GM21360 (cell line): ENCODE data around the gene GLE1.
"Not testable (repeated sequence)": the region's sequence is repeated elsewhere in the genome, so short reads cannot be mapped to it uniquely, and the experiment has no call there.

Source experiments
- ATAC-seq: cut with Tn5 transposase; IDR thresholded peaks from one replicate; pipeline ENCODE4 v1.9.1; 2021; ENCODE audit warnings: mild to moderate bottlenecking, moderate library complexity; ENCODE audit not compliant: unreplicated experiment

The GLE1 gene

DNA sequence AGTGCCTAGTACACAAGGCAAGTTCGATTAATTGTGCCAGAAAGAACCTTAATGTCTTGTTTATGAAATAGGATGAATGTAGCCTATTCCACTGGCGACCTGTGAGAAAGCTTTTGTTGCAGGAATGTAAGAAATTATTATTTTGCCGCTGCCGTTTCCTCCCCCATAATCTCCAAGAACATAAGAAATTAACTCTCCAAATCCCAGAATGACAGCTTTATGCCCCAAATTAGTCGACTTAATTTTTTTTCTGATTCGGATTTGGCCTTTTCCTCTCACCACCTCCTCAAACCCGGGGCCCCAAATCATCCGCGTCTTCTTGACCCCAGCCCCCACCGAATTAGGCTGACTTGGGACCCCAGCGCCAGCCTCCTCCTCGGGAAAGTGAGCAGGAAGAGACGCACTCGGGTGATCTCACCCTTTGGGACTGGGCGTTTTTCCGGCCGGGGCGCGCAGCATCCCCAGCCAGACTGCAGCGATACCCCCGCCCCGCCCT, 47.2 kb downstream of the GLE1 start:
- no peak for ATAC-seq

DNA sequence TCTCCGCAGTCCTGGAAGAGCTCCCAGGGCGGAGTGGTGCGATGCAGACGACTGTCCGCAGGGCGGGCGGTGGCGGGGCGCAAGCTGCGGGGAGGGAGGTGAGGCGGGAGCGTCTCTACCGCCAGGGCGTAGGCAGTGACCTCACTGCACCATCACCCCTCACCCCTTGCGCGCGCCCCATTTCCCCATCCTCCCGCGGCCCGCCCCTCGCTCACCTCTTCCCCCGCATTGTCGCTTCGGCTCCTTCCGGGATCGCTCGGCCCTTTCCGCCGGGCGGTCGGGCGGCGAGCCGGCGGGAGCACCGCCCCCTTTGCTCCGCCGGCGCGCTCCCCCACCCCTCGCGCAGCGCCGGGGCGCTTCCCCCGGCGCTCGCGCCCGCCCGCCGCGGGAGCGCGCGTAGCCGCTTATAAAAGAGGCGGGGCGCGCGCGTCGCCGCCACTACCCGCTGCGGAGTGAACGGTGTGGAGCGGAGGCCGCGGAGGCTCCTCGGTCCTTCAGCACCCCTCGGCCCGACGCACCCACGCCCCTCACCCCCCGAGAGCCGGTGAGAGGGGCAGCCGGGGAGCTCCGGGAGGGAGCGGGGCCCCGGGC, 47.7 kb downstream of the GLE1 start, which contains the start of gene SPTAN1:
TSS of gene SPTAN1 (plus strand) at position 435 of the 591 bp plus-strand sequence. CDS start 14,154 bp downstream, outside the sequence.
- peak; percentile 75 for ATAC-seq

DNA sequence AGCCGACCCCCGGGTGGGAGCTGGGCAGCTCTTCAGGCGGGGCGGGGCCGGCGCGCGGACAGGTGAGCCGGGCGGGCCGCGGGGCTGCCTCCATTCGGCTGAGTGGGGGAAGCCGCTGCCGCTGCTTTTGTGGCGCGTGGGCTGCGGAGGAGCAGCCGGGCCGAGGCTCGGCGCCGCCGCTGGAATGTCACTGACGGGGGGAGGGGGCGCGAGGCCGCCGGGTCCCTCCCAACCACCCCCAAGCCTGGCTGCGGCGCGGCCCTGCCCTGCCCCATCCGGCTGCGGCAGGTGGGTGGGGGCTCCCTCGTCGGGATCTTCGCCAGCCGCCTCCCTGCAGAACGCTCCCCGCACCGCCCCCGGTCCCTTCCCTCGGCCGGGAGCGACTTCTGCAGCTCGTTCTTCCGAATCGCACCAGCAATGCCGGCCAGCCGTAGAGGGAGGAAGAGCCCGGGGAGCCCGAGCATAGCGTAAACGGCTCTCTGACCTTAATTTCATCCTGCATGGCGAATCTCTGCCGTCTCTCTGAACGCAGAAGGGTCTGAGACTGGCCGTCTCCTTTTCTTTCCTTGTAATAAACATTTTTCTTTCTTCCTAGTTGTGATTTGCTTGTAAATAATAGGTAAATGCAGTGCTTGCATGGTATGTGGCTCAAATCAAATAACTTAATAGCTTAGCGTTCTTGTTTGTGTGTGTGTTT, 48.4 kb downstream of the GLE1 start:
- ATAC-seq, result peak; percentile 29

DNA sequence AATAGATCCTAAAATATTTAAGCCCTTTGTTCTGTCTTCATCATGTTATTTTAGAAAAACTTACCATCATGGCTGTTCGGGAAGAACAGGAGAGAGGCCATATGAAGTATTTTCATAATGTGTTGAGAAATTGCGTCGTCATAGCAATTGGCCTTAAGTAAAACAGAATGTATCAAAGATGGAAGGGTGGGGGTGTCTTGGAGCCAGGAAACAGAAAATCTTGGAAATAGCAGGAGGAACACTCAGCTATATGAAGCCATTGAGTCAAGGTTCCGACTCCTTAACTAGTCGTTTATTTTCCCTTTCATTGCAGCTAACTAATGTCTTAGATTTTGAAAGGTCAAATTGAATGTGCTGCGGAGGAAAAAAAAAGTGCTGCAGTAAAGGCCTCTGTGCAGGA, 49.2 kb downstream of the GLE1 start:
- no peak for ATAC-seq

DNA sequence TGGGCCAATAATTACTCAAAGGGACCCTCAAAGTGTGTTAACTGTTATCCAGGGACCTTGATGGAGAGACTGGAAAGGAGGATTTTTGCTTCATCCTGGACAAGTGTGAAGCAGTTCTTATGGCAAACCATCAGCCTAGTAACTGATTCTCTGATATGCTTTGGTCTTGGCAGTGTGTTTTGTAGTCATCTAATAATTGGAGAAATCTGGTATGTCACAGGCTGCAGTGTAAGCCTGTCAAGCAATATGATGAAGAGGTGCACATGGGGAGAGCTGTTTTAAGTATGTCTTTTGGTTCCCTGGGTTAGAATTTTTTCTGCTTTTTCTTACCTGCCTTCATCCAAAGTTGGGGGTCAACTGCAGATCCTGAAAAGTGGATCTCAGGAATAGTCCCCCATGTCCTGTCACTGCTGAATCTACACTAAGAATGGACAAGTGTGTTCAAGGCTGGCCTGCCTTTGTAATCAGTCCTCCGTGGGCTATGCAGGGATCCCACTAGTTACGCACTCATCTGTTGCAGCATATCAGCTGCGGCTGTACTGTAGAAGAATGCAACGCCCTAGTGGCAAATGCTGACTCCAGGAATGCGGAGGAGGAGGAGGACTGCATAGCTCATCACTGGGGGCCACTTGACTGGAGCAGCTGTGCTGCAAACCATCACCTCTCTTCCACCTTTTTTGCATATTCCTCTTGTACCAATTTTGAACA, 49.8 kb downstream of the GLE1 start:
- ATAC-seq, result no peak

DNA sequence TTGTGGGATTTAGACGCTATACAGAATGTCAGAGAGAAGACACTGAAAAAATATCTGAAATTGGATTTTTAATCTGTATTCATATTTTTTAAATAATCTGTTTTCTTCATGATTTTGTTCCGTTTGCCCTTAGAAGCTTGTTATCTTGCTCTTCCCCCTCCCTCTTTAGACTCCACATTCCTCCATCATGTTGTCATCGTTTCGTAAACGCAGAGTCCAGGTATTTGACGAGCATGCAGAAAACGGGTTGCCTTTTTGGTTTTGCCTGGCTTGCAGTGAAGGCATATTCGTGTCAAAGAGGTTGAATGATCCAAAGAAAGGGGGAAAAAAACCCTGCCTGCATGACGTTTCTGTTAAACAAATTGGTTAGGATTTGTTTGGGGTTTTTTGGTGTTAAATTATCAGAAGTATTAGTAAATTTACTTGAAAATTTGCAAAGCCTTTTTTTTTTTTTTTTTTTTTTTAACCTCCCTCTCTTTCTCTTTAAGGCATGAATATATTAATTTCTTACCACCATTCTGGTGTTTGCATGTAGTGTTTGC, 50.7 kb downstream of the GLE1 start:
- ATAC-seq, result no peak

DNA sequence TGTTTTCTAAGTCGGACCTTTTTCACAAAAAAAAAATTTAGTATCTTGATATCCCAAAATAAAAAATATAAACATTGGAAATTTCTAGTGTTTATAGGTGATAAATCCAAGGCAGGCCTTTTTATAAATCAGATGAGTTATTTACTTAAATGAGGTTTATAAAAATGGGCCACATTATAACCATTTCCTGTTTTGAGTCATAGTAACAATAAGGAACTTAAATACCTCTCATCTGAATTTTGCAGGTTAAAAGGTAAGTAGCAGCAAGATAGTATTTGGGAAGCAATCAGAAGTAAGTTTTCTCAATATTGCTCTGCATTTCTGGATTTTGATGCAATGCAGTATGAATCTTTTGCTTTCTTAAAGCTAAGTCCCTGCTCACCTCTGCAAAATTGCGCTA, 51.8 kb downstream of the GLE1 start:
- no peak for ATAC-seq

DNA sequence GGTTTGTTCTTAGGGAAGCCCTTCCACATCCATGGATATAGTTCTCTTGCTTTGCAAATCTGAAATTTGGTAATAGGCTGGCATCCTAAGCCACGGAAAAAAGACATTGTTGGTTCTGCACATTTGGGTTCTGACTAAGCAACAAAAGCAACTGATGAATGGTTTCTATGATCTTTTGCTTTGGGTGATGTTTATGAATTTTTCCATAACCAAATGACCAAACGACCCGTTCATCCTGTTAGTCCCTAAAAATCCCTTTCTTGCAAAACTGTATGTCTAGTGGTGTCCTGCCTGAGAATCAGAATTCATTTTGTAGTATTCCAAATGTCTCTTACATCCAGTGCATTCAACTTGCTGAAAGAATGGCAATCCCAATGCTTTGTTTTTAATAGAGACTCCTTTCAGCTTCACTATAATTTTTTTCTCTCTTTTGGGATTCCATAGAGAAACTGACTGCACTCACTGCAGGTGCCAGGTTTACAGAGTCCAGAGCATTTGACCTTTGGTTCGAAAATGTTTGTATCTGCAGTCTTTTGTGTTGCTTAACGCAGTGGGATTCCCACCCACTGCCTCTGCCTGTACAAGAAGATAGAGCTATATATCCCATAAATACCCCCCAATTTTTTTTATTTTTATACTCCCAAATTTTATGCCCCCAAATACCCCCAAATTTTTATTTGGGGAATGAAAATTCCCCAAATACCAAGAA, 52.6 kb downstream of the GLE1 start:
- no peak for ATAC-seq

DNA sequence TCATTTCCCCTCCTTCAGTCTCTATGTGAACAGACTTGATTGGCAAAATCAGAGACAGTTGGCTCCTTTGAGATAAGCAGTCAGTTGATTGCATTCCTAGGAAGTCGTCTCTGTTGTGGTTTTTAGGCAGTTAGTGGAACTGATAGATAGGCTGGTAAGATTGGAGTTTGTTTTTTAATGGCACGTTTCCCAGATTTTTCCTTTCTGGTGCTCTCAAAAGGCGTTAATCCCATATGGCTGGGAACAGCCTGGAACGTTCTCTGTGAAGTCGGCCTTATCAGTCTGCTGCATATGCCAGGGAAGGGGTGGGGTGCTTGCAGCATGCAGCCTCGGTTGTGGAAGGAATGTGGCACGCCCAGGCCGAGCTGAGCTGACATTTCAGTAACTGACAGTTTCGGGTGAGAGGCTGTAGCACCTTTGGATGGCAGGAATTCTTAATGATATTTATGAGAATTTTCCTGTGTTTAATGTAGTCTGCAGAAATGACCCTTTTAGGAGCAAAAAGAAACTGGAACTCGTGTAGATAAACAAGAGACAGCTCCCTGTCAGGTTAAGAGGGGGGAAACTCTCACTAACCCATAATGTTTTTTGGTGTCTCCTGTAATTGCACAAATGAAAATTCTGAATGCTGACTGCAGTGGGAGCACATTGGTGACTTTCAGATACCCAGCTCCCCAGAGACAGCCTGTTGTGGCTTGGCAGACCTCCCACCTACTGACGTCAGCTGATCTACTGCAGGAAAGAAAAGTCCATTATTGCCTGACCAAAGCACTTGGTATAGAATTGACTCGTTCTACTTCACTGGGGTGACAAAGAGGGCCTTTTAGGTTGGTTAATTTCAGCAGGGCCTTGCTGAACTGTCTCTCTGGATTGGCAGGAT, 54.2 kb downstream of the GLE1 start:
- peak; percentile 77 for ATAC-seq

DNA sequence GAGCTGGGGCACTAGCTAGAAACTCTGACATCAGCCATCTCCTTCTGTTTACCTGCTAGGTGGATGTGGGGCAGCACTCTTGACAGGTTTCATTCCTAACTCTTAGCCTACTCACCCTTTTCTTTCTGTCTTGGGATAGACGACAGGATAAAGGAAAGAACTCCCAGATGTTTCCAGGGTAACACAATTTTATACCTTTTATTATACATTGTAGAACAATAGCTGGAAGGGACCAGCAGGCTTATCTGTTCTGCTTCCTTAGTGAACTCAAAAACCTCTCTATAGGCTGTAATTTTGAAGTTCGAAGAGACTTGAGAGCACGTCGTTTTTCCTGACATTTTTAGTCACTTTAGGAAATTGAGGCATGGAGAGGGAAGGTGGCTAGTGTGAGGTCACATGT, 61.1 kb downstream of the GLE1 start:
- ATAC-seq, result no peak

DNA sequence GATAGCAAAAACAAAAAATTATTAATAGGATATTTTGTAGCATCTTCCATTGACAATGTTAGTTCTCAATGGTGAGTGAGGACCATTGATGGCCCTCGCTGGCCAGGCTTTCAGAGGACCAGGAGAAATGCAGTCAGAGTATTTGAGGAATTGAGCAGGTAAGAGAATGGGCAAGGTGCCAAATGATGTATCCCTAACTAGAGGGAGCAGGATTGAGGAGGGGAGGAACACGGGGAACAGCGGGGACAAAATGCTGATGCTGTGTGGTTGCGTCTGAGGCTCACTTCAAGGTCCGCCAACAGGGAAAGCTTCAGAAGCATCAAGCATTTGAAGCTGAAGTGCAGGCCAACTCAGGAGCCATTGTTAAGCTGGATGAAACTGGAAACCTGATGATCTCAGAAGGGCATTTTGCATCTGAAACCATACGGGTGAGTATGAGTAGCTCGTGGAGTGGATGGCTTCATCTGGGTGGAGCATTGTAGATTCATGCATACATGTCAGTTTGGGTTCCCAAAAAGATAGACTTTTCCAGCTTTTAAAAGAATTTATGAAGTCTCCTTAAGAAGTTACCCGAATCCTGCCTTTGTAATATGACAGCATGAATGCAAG, 64.1 kb downstream of the GLE1 start:
- no peak for ATAC-seq

DNA sequence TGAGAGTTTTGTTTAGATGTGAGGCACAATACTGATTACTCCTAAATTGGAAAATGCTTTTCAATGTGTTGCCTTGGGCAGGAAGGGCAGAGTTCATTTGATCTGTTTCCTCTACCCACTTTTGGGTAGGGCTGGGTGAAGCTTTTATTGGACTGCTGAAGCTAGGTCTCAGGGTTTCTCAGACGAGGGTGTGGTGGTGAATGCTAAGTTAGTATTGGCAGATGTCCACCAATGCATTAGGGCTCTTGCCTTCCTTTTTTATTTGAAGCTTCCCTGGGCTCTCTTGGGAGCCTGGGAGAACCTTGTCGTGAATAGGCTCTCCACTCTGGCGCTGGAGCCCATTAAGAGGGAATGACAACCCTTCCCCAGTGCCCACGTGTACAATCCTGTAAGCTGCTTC, 71.0 kb downstream of the GLE1 start:
- ATAC-seq, result no peak

DNA sequence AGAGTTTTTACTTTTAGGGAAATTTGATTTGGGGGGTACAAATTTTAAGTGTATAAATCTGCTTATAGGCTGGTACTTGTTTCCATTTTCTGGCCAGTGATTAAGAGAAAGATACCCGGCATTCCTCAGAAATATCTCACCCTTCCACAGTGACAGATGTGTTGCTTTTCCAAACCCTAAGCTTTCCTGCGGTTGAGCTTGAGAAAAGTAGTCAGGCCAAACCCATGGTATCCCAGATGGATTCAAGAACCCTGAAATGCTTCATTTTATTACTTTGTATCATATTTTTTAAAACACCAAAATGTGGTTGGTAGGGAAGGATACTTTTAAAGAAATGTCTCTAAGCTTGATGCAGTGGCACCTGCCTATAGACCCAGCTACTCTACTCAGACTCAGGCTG, 71.4 kb downstream of the GLE1 start:
- no peak for ATAC-seq

DNA sequence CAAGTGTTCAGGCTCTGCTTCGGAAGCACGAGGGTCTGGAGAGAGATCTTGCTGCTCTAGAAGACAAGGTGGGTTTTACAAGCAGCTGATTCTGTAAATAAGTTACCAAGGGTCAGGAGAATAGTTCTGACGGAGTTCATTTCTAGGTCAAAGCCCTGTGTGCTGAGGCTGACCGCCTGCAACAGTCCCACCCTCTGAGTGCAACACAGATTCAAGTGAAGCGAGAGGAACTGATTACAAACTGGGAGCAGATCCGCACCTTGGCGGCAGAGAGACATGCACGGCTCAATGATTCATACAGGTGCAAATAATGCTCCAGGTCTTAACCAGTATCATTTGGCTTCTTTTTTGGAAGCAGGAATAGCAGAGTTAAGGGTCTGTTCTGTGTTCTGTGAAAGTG, 72.7 kb downstream of the GLE1 start:
- ATAC-seq, result no peak

DNA sequence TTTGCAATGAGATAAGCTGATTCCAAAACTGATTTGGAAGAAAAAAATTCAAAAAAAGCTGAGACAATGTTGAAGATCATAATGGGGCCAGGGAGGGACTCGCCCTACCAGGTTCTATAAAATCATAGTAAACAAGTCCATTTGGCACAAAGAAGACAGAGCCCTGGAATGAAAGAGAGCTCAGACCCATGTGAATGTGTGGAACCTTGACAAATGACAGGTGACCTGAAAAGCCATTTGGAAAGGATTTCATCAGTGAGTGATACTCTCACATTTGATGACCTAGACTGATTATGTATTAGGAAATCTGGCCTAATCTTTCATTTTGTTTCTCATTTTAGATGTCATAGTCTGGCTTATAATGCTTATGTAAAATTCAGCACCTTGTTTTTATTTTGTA, 74.7 kb downstream of the GLE1 start:
- ATAC-seq, result no peak

DNA sequence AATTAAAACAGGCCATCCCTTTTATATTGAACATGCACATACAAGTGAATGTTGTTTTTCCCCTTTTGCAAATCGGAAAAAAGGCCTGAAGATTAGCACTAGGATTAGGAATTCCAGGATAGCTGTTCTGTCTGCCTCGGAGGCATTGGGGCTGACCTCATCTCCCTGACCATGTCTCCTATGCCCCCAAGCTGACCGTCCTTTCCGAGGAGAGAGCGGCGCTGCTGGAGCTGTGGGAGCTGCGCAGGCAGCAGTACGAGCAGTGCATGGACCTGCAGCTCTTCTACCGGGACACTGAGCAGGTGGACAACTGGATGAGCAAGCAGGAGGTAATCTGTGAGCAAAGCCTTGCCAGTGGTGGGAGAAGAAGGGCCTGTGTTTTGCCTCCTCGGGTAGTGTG, 76.2 kb downstream of the GLE1 start:
- no peak for ATAC-seq

DNA sequence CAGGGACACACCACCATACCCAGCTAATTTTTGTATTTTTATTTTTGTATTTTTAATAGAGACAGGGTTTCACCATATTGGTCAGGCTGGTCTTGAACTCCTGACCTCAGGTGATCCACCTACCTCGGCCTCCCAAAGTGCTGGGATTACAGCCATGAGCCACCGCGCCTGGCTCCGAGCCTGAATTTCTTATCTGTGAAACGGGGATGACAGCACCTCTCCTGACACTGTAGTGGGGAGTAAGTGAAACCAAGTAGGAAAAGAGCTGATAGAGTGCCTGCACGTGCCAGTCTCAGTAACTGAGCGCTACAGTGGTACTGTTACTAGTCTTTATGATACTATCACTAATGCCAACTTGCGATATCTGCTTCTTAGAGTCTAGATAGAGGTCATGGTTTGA, 80.6 kb downstream of the GLE1 start:
- ATAC-seq, result not testable (repeated sequence)

DNA sequence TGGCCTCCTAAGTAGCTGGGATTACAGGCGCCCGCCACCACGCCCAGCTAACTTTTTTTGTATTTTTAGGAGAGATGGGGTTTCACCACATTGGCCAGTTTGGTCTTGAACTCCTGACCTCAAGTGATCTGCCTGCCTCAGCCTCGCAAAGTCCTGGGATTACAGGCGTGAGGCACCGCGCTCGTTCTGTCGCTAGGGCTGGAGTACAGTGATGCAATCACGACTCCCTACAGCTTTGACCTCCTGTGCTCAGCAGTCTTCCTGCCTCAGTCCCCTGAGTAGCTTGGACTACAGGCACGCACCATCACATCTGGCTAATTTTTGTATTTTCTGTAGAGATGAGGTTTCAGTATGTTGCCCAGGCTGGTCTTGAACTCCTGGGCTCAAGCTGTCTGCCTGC, 82.4 kb downstream of the GLE1 start:
- not testable (repeated sequence) for ATAC-seq

DNA sequence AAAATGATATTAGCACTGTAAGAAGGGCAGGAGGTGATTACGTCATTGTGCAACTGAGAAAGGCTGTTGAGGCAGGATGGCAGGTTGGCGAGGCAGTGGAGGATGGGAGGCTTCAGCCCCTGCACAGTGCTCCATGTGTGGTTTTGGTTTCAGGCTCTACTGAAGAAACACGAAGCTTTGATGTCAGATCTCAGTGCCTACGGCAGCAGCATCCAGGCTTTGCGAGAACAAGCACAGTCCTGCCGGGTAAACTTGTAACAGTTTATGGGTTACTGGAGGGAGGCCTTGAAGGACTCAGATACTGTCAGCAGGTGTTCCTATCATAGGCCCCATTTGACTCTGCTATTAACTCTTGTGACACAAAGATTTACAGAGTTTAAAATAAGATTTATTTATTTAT, 82.9 kb downstream of the GLE1 start:
- ATAC-seq, result no peak
